Breast epithelium (tissue), 4 donors: ENCODE data around the gene NAP1L4. TPM values are rescaled to one million over a fixed set of nuclear protein-coding genes. Genes with fewer than 3 reads are reported as not detected.

Experiments
- DNase-seq, 2 donors: peaks; one replicate each; pipeline ENCODE4 v3.0.0-alpha.2; 2019; ENCODE audit warnings: low spot score in 2 of 2
- H3K27ac ChIP-seq, 2 donors: fragments of 200-600 bp; sonication (generic) in 1 of 2; one replicate each; pipeline ENCODE4 v1.5.1; 2016 to 2019; ENCODE audit warnings: mild to moderate bottlenecking in 1 of 2
- H3K27me3 ChIP-seq, 2 donors: fragments of 200-600 bp; sonication (generic) in 1 of 2; one replicate each; pipeline versions ENCODE4 v1.5.1 to v1.6.0; 2017 to 2019; ENCODE audit warnings: control low read depth in 1 of 2, mild to moderate bottlenecking in 1 of 2
- H3K36me3 ChIP-seq: fragments of 200-600 bp; one replicate; pipeline ENCODE4 v1.5.1; 2019
- H3K4me1 ChIP-seq, 2 donors: fragments of 200-600 bp; sonication (generic); one replicate each; pipeline ENCODE4 v1.5.1; 2016 to 2019; ENCODE audit warnings: control low read depth in 1 of 2
- H3K4me3 ChIP-seq, 3 donors: fragments of 200-600 bp; sonication (generic); 1 replicate in 2 of 3; 2 replicates in 1 of 3; pipeline ENCODE4 v1.5.1; 2016 to 2019; ENCODE audit warnings: mild to moderate bottlenecking in 3 of 3, moderate library complexity in 2 of 3
- H3K9me3 ChIP-seq, 2 donors: fragments of 200-600 bp; sonication (generic) in 1 of 2; one replicate each; pipeline ENCODE4 v1.5.1; 2016 to 2019; ENCODE audit warnings: control low read depth in 1 of 2
- CTCF ChIP-seq, 3 donors: fragments of 450-650 bp; IDR thresholded peaks; one replicate each; pipeline ENCODE4 v1.5.1; 2016 to 2017; ENCODE audit warnings: antibody characterized with exemption in 3 of 3, mild to moderate bottlenecking in 3 of 3, moderate library complexity in 3 of 3
- POLR2A ChIP-seq: fragments of 450-650 bp; IDR thresholded peaks from one replicate; pipeline ENCODE4 v1.6.1; 2016; ENCODE audit warnings: antibody characterized with exemption, mild to moderate bottlenecking, moderate library complexity
- POLR2AphosphoS5 ChIP-seq, 3 donors: sonication (generic); formaldehyde crosslinking; IDR thresholded peaks; one replicate each; pipeline ENCODE4 v1.6.1; 2017; ENCODE audit warnings: antibody characterized with exemption in 3 of 3
- intact Hi-C: fragments of 100-400 bp; cut with DNase I; formaldehyde crosslinking; loops from one replicate; pipeline ENCODE4 v1.15.1; 2023; ENCODE audit warnings: low total_unique reads
- total RNA-seq, 3 donors: library from RNA; depleted of rRNA; stranded (reverse); fragments of >200 nt; gene quantifications; one replicate each; pipeline ENCODE4 v1.1.0, GENCODE V29; 2016

Gene NAP1L4
- total RNA-seq, 3 donors from 2014 or later: 87.1 to 167 (median 98.3) TPM

DNA sequence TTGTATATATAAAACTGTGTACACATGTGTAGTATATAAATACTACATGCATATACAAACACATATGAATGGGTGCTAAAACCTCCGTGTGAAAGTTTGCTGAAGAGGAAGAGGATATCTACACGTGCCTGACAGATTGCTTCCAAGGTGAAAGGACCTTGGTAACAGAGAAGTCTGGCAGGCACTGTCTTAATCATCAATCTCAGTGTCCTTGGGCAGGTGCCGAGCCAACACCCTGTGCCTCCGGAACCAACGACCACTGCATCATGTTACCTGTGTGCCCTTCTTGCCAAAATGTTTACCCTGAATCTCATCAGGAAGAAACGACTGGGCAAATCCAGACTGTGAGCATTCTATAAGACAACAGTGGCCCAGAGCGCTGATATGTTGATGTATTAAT, 15.0 kb downstream of the NAP1L4 start:
- peak overlapping the region in 1 of 2 donors; percentile 3 for H3K27ac ChIP-seq
- intact Hi-C loops: no loop called here
- TF ChIP-seq POLR2A (no peak), CTCF (IDR thresholded peaks at IDR 0.05) (no peak), POLR2AphosphoS5 (IDR thresholded peaks at IDR 0.05) (no peak)

DNA sequence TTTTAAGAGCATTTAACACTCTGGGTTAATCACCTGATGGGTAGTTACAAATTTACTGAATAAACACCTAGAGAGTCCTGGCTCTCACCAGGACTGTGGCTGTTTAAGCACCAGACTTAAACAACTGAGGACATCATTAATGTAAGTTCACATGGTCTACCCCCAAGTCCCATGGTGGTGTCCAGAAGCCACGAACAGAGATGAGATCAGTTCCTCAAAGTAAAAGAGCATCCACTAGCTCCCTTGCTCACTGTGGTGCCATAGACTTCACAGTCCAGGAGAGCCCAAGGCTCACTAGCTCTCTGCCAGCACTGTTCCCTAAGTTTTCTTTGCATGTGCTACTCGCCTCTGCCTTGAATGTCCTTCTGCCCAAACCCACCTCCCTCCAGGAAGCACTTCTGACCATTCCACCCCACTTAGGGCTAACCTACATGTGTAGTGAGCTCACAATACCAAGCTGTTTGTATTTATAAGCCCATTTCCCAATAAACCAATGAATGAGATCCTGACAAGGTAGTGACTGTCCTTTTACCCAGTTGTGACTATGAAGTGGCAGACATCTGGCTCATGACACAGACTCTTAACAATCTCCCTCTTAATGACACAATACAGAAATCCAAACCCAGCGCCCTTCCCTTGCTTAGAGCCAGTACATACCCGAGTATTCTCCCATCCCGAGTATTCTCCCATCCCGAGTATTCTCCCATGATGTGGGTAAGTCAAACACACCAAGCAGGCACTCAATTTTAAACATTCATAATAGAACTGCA, 15.7 kb downstream of the NAP1L4 start:
- no peaks in the 10 kb centered on the region for H3K4me1 ChIP-seq
- no peaks in the 10 kb centered on the region for H3K36me3 ChIP-seq
- H3K9me3 ChIP-seq: no peaks in the 10 kb centered on the region
- intact Hi-C loops: no loop called here
- peak overlapping the region in 1 of 2 donors; percentile 15 for H3K27ac ChIP-seq
- no peak overlapping the region for H3K4me3 ChIP-seq
- DNase-seq: no peak
- TF ChIP-seq POLR2AphosphoS5 (IDR thresholded peaks at IDR 0.05) (no peak), POLR2A (no peak)
- H3K27me3 ChIP-seq: no peaks in the 10 kb centered on the region

More for the DNA sequence above, 15.0 kb downstream of the NAP1L4 start:
- H3K4me1 ChIP-seq: peaks cover 0 to 5% of the 10 kb centered on the region in 2 donors
- no peak overlapping the region for H3K4me3 ChIP-seq
- H3K27me3 ChIP-seq: no peaks in the 10 kb centered on the region
- no peaks in the 10 kb centered on the region for H3K36me3 ChIP-seq
- no peak for DNase-seq
- H3K9me3 ChIP-seq: no peaks in the 10 kb centered on the region

- H3K27ac ChIP-seq: no peak overlapping the region
- H3K9me3 ChIP-seq: no peaks in the 10 kb centered on the region
- DNase-seq: no peak
- intact Hi-C loops: no loop called here
- H3K36me3 ChIP-seq: no peaks in the 10 kb centered on the region
- peak in 2 of 3 donors; percentile 23 to 50 for TF ChIP-seq CTCF (IDR thresholded peaks at IDR 0.05)
- no peak for TF ChIP-seq POLR2AphosphoS5 (IDR thresholded peaks at IDR 0.05)
- no peak overlapping the region for H3K4me3 ChIP-seq
- no peaks in the 10 kb centered on the region for H3K27me3 ChIP-seq
- H3K4me1 ChIP-seq: no peaks in the 10 kb centered on the region
Observed at GRCh38 chr11:2975594-2975993, 16.5 kb downstream of the NAP1L4 start.

- no peaks in the 10 kb centered on the region for H3K27me3 ChIP-seq
- no peaks in the 10 kb centered on the region for H3K4me1 ChIP-seq
- TF ChIP-seq POLR2AphosphoS5 (IDR thresholded peaks at IDR 0.05) (no peak), CTCF (IDR thresholded peaks at IDR 0.05) (no peak), POLR2A (no peak)
- H3K9me3 ChIP-seq: no peaks in the 10 kb centered on the region
- intact Hi-C loops: no loop called here
- H3K36me3 ChIP-seq: peaks cover 4% of the 10 kb centered on the region
- no peak overlapping the region for H3K4me3 ChIP-seq
- no peak overlapping the region for H3K27ac ChIP-seq
- DNase-seq: no peak
Observed at GRCh38 chr11:2974272-2974671, 17.9 kb downstream of the NAP1L4 start.

DNA sequence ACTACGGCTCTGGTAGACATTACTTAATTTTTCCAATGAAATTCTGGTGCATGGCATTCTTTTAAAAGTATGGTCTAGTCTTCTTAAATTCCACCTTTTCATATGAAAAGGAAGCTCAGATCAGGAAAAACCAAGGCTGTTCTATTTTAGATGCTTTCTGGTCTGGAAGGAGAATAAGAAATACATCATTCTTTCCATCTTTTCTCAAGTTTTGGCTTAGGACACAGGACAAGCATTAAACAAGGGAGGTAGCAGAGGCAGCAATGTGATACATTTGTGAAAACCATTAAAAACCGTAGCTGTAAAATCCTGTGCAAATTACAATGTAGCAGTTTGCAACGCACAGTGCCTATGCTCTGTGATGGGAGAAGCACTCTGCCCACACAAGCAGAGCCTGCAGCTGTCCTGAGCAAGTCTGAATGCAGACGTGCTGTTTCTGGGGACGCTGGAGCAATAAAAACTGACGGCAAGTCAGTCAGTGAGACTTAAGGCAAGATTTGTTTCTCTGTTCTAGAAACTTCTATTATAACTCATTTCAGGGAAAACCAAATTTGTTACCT, 23.7 kb downstream of the NAP1L4 start:
- intact Hi-C loops: no loop called here
- DNase-seq: no peak
- Histone ChIP-seq H3K4me1 (no peaks in the 10 kb centered on the region), H3K4me3 (no peak overlapping the region), H3K27me3 (no peaks in the 10 kb centered on the region), H3K27ac (no peak overlapping the region), H3K36me3 (peaks cover 10% of the 10 kb centered on the region), H3K9me3 (no peaks in the 10 kb centered on the region)
- no peak for TF ChIP-seq CTCF (IDR thresholded peaks at IDR 0.05)
- TF ChIP-seq POLR2AphosphoS5 (IDR thresholded peaks at IDR 0.05): no peak
- TF ChIP-seq POLR2A: no peak
